ENCODE results near the gene LMO3. TPM values are rescaled to one million over a fixed set of nuclear protein-coding genes. Genes with fewer than 3 reads are reported as not detected.
A peak's percentile ranks its signal among the peaks of the same experiment; 100 is the strongest.

Gene LMO3
- total RNA-seq, 1 donor from 2014 or later, result not detected

GRCh38 chr12:16600525-16600924 is 5.4 kb downstream of the LMO3 start:
- no peak for DNase-seq (ENCODE audit: low read depth)

- DNase-seq (ENCODE audit: low read depth), result no peak
Observed at GRCh38 chr12:16599081-16599480, 6.9 kb downstream of the LMO3 start.

- DNase-seq (ENCODE audit: low read depth), result no peak
Observed at GRCh38 chr12:16594797-16595196, 11.2 kb downstream of the LMO3 start.

GRCh38 chr12:16593546-16593945 is 12.4 kb downstream of the LMO3 start:
- no peak for DNase-seq (ENCODE audit: low read depth)

GRCh38 chr12:16590645-16591044 is 15.3 kb downstream of the LMO3 start:
- DNase-seq (ENCODE audit: low read depth), result no peak

GRCh38 chr12:16588812-16589211 is 17.1 kb downstream of the LMO3 start:
- no peak for DNase-seq (ENCODE audit: low read depth)

GRCh38 chr12:16587514-16587913 is 18.4 kb downstream of the LMO3 start:
- no peak for DNase-seq (ENCODE audit: low read depth)

- no peak for DNase-seq (ENCODE audit: low read depth)
Observed at GRCh38 chr12:16587110-16587453, 18.9 kb downstream of the LMO3 start.

- no peak for DNase-seq (ENCODE audit: low read depth)
Observed at GRCh38 chr12:16586350-16587109, 19.4 kb downstream of the LMO3 start.

- no peak for DNase-seq (ENCODE audit: low read depth)
Observed at GRCh38 chr12:16585781-16586180, 20.2 kb downstream of the LMO3 start.

GRCh38 chr12:16583969-16584745 is 21.8 kb downstream of the LMO3 start:
- no peak for DNase-seq (ENCODE audit: low read depth)

- DNase-seq (ENCODE audit: low read depth), result no peak
Observed at GRCh38 chr12:16581416-16581815, 24.5 kb downstream of the LMO3 start.

GRCh38 chr12:16579041-16579440 is 26.9 kb downstream of the LMO3 start:
- DNase-seq (ENCODE audit: low read depth), result no peak

- peak; percentile 83 for DNase-seq (ENCODE audit: low read depth)
Observed at GRCh38 chr12:16573398-16574077, 32.4 kb downstream of the LMO3 start.

GRCh38 chr12:16568873-16569272 is 37.1 kb downstream of the LMO3 start:
- DNase-seq (ENCODE audit: low read depth), result no peak

- no peak for DNase-seq (ENCODE audit: low read depth)
Observed at GRCh38 chr12:16564675-16565074, 41.3 kb downstream of the LMO3 start.

GRCh38 chr12:16563504-16563903 is 42.5 kb downstream of the LMO3 start:
- no peak for DNase-seq (ENCODE audit: low read depth)

GRCh38 chr12:16562921-16563320 is 43.0 kb downstream of the LMO3 start:
- DNase-seq (ENCODE audit: low read depth), result no peak

- DNase-seq (ENCODE audit: low read depth), result no peak
Observed at GRCh38 chr12:16562435-16562834, 43.5 kb downstream of the LMO3 start.

- no peak for DNase-seq (ENCODE audit: low read depth)
Observed at GRCh38 chr12:16560273-16560672, 45.7 kb downstream of the LMO3 start.

- peak; percentile 1 for DNase-seq (ENCODE audit: low read depth)
Observed at GRCh38 chr12:16555630-16556029, 50.3 kb downstream of the LMO3 start.

- DNase-seq (ENCODE audit: low read depth), result no peak
Observed at GRCh38 chr12:16553457-16553856, 52.5 kb downstream of the LMO3 start.

- no peak for DNase-seq (ENCODE audit: low read depth)
Observed at GRCh38 chr12:16552301-16552700, 53.7 kb downstream of the LMO3 start.
